IMR-90 (cell line): ENCODE measurements around the gene ACTR5. TPM values are rescaled to one million over a fixed set of nuclear protein-coding genes. Genes with fewer than 3 reads are reported as not detected.

Source experiments
- ATAC-seq: fragments of 200-7000 bp; cut with Tn5 transposase; 2 replicates; pipeline ENCODE4 v1.9.1; 2020; ENCODE audit warnings: low read depth, mild to moderate bottlenecking, moderate library complexity
- BruUV-seq: library from RNA; stranded (reverse); fragments of 400-500 nt; replicated peaks from 2 replicates; lab custom pipeline; 2021; lab: Mats Ljungman, UMichigan
- CTCF ChIA-PET: fragments of 300-600 bp; formaldehyde crosslinking; extraction: SDS; loops from one replicate; lab custom pipeline; 2021; ENCODE audit warnings: antibody characterized with exemption; lab: Yijun Ruan, JAX
- POLR2A ChIA-PET: fragments of 300-600 bp; sonication (Branson Sonifier 250); formaldehyde crosslinking; loops from one replicate; lab custom pipeline; 2022; ENCODE audit warnings: antibody characterized with exemption; ENCODE audit not compliant: unreplicated experiment; lab: Charles Lee
- DNase-seq: peaks from one replicate; pipeline ENCODE4 v3.0.0; 2013
- H2AFZ ChIP-seq: replicated peaks from 2 replicates; pipeline ENCODE3; 2013; ENCODE audit warnings: low read length, mild to moderate bottlenecking; ENCODE audit not compliant: poor library complexity
- H2AK5ac ChIP-seq: 2 replicates; pipeline ENCODE4 v1.6.1; 2013; ENCODE audit warnings: low read depth, low read length, inconsistent platforms
- H2AK9ac ChIP-seq: replicated peaks from 2 replicates; pipeline ENCODE3; 2013; ENCODE audit warnings: mild to moderate bottlenecking, low read depth, low read length, moderate library complexity; ENCODE audit not compliant: poor library complexity
- H2BK120ac ChIP-seq: 2 replicates; pipeline ENCODE4 v1.6.1; 2013; ENCODE audit warnings: low read depth, low read length, inconsistent platforms
- H2BK15ac ChIP-seq: 3 replicates; pipeline ENCODE4 v1.6.1; 2013; ENCODE audit warnings: low read depth, low read length, inconsistent platforms
- H2BK20ac ChIP-seq: 2 replicates; pipeline ENCODE4 v1.6.1; 2013; ENCODE audit warnings: low read depth, mild to moderate bottlenecking, inconsistent platforms, low read length, moderate library complexity
- H2BK5ac ChIP-seq: 2 replicates; pipeline ENCODE4 v1.6.1; 2013; ENCODE audit warnings: mild to moderate bottlenecking, low read depth, low read length, inconsistent platforms; ENCODE audit not compliant: poor library complexity, severe bottlenecking
- H3K14ac ChIP-seq: replicated peaks from 2 replicates; pipeline ENCODE4 v1.6.1; 2013; ENCODE audit warnings: low read depth, low read length, inconsistent platforms
- H3K18ac ChIP-seq: 2 replicates; pipeline ENCODE4 v1.6.1; 2013; ENCODE audit warnings: low read depth, low read length, control low read depth
- H3K23ac ChIP-seq: 2 replicates; pipeline ENCODE4 v1.6.1; 2013; ENCODE audit warnings: low read depth, low read length, inconsistent platforms
- H3K27ac ChIP-seq: 2 replicates; pipeline ENCODE4 v1.5.1; 2013; ENCODE audit warnings: mild to moderate bottlenecking, control low read depth, low read length; ENCODE audit not compliant: insufficient read depth
- H3K27me3 ChIP-seq: 2 replicates; pipeline ENCODE4 v1.6.1; 2013; ENCODE audit warnings: low read length; ENCODE audit not compliant: control insufficient read depth, insufficient read depth
- H3K36me3 ChIP-seq: 2 replicates; pipeline ENCODE4 v1.6.1; 2013; ENCODE audit warnings: low read length, mixed read lengths; ENCODE audit not compliant: control insufficient read depth, insufficient read depth
- H3K4ac ChIP-seq: 2 replicates; pipeline ENCODE4 v1.6.1; 2013; ENCODE audit warnings: low read depth, low read length, inconsistent platforms
- H3K4me1 ChIP-seq: 2 replicates; pipeline ENCODE4 v1.6.1; 2013; ENCODE audit warnings: low read length, mixed read lengths; ENCODE audit not compliant: control insufficient read depth, insufficient read depth
- H3K4me2 ChIP-seq: 2 replicates; pipeline ENCODE4 v1.6.1; 2013; ENCODE audit warnings: low read depth, mild to moderate bottlenecking, control low read depth, low read length, moderate library complexity
- H3K4me3 ChIP-seq: 2 replicates; pipeline ENCODE4 v1.5.1; 2013; ENCODE audit warnings: low read depth, mild to moderate bottlenecking, control low read depth, low read length, moderate library complexity; ENCODE audit not compliant: insufficient read depth
- H3K56ac ChIP-seq: 2 replicates; pipeline ENCODE4 v1.6.1; 2013; ENCODE audit warnings: low read length, inconsistent platforms; ENCODE audit not compliant: insufficient read depth; ENCODE audit errors: extremely low read depth
- H3K79me1 ChIP-seq, 2 experiments: 2 replicates each; pipeline ENCODE4 v1.6.1; 2013; ENCODE audit warnings: low read length in 2 of 2, inconsistent platforms in 1 of 2, low read depth in 1 of 2
- H3K9ac ChIP-seq: 2 replicates; pipeline ENCODE4 v1.6.1; 2013; ENCODE audit warnings: low read depth, low read length, control low read depth
- H3K9me1 ChIP-seq: 2 replicates; pipeline ENCODE4 v1.6.1; 2013; ENCODE audit warnings: low read length, inconsistent platforms; ENCODE audit not compliant: insufficient read depth
- H3K9me3 ChIP-seq: 2 replicates; pipeline ENCODE4 v1.6.1; 2013; ENCODE audit warnings: low read length; ENCODE audit not compliant: control insufficient read depth, insufficient read depth
- H4K20me1 ChIP-seq: 2 replicates; pipeline ENCODE4 v1.6.1; 2013; ENCODE audit warnings: low read length, inconsistent platforms; ENCODE audit not compliant: insufficient read depth
- H4K5ac ChIP-seq: 2 replicates; pipeline ENCODE4 v1.6.1; 2013; ENCODE audit warnings: mild to moderate bottlenecking, low read depth, low read length, control low read depth
- H4K8ac ChIP-seq, 2 experiments: 2 replicates each; pipeline ENCODE4 v1.6.1; 2013; ENCODE audit warnings: low read depth in 2 of 2, low read length in 2 of 2, control low read depth in 1 of 2, inconsistent platforms in 1 of 2
- H4K91ac ChIP-seq: 2 replicates; pipeline ENCODE4 v1.6.1; 2013; ENCODE audit warnings: low read depth, low read length, inconsistent platforms; ENCODE audit not compliant: insufficient read depth
- CEBPB ChIP-seq: IDR thresholded peaks from 2 replicates; pipeline ENCODE4 v1.6.1; 2012; ENCODE audit warnings: low read depth, low read length, improper control_type of control experiment
- CTCF ChIP-seq: conservative IDR thresholded peaks from 2 replicates; pipeline ENCODE4 v1.5.1; 2012; ENCODE audit warnings: mild to moderate bottlenecking, low read depth, low read length, improper control_type of control experiment
- ELK1 ChIP-seq: fragments of 150-350 bp; IDR thresholded peaks from 2 replicates; pipeline ENCODE4 v1.6.1; 2016; ENCODE audit warnings: low read depth, mild to moderate bottlenecking, low read length, moderate library complexity, borderline replicate concordance
- MAZ ChIP-seq: IDR thresholded peaks from 2 replicates; pipeline ENCODE4 v1.6.1; 2012; ENCODE audit warnings: low read depth, mild to moderate bottlenecking, low read length, improper control_type of control experiment, moderate library complexity, borderline replicate concordance
- NFE2L2 ChIP-seq: fragments of 150-350 bp; IDR thresholded peaks from 2 replicates; pipeline ENCODE4 v1.6.1; 2016; ENCODE audit warnings: low read depth, mild to moderate bottlenecking, low read length
- POLR2A ChIP-seq: IDR thresholded peaks from 2 replicates; pipeline ENCODE4 v1.6.1; 2012; ENCODE audit warnings: mild to moderate bottlenecking, low read depth, low read length
- RAD21 ChIP-seq: IDR thresholded peaks from 2 replicates; pipeline ENCODE4 v1.6.1; 2012; ENCODE audit warnings: low read length, improper control_type of control experiment
- RCOR1 ChIP-seq: IDR thresholded peaks from 2 replicates; pipeline ENCODE4 v1.6.1; 2012; ENCODE audit warnings: mild to moderate bottlenecking, low read length, improper control_type of control experiment; ENCODE audit not compliant: insufficient replicate concordance
- RFX5 ChIP-seq: IDR thresholded peaks from 2 replicates; pipeline ENCODE4 v1.8.0; 2012; ENCODE audit warnings: low read depth, mild to moderate bottlenecking, low read length, moderate library complexity
- SMC3 ChIP-seq: fragments of 150-350 bp; IDR thresholded peaks from 2 replicates; pipeline ENCODE4 v1.6.1; 2016; ENCODE audit warnings: low read depth, mild to moderate bottlenecking, antibody characterized with exemption, low read length, moderate library complexity
- USF2 ChIP-seq: fragments of 150-350 bp; IDR thresholded peaks from 2 replicates; pipeline ENCODE4 v1.6.1; 2017; ENCODE audit warnings: mild to moderate bottlenecking, antibody characterized with exemption, low read length, low read depth
- WGBS, 2 experiments: methylation state at CpG; one replicate each; pipeline versions ENCODE4 v1.1.5 to v1.1.7; 2013; ENCODE audit warnings: missing lambda C conversion rate in 2 of 2; ENCODE audit not compliant: insufficient read length in 1 of 2; ENCODE audit errors: extremely low coverage in 2 of 2; 5-methylcytosine and 5-hydroxymethylcytosine counted together
- dilution Hi-C: fragments of 300-500 bp; cut with HindIII; formaldehyde crosslinking; loops from one replicate; pipeline ENCODE4 v1.14.3; 2018; ENCODE audit warnings: low sequenced_read_pairs; ENCODE audit not compliant: unreplicated experiment
- in situ Hi-C: fragments of 300-500 bp; cut with MboI; formaldehyde crosslinking; loops from 3 replicates; pipeline ENCODE4 v1.14.3; 2019; ENCODE audit warnings: low sequenced_read_pairs, inconsistent platforms, mixed read lengths
- intact Hi-C: fragments of 100-400 bp; cut with micrococcal nuclease; formaldehyde crosslinking; loops from 2 replicates; pipeline ENCODE4 v1.10.0; 2022
- polyA plus RNA-seq, 3 experiments: library from polyadenylated mRNA; depleted of rRNA; stranded (reverse); fragments of >200 nt; gene quantifications; 2 replicates each; pipeline ENCODE4 v1.2.3, GENCODE V29; 2012; ENCODE audit warnings: low replicate concordance in 1 of 3
- total RNA-seq: library from RNA; depleted of rRNA; stranded (reverse); fragments of >200 nt; gene quantifications from 2 replicates; pipeline ENCODE4 v1.2.3, GENCODE V29; 2012

Gene ACTR5
- total and polyA plus RNA-seq, 2 of the 4 experiments (the other 2 are of a cell fraction), result 5.9 to 6.6 TPM

- Histone ChIP-seq H3K9ac (no peak overlapping the region), H3K4ac (no peak overlapping the region), H3K9me3 (no peaks in the 10 kb centered on the region), H3K36me3 (no peaks in the 10 kb centered on the region), H3K18ac (no peak overlapping the region), H2BK20ac (no peak overlapping the region), H4K91ac (no peak overlapping the region), H4K5ac (no peak overlapping the region), H3K27me3 (peaks cover 36% of the 10 kb centered on the region), H2BK120ac (no peak overlapping the region), H3K27ac (no peak overlapping the region), H3K4me2 (no peak overlapping the region), H4K20me1 (peaks cover 6% of the 10 kb centered on the region; the same call in 1 of the 2 replicates), H2AK5ac (no peak overlapping the region), H2BK5ac (no peak overlapping the region), H2BK15ac (no peak overlapping the region), H3K79me1 (no peaks in the 10 kb centered on the region), H4K8ac (no peak overlapping the region), H3K56ac (no peak overlapping the region), H3K23ac (no peak overlapping the region), H2AFZ (no peak overlapping the region), H3K4me3 (no peak overlapping the region), H2AK9ac (no peak overlapping the region), H3K9me1 (no peaks in the 10 kb centered on the region; the same call in 1 of the 2 replicates), H3K14ac (no peak overlapping the region), H3K4me1 (no peaks in the 10 kb centered on the region)
- in situ Hi-C loops, result loop anchor here (10.0 to 25.0 kb wide), 3 partner anchors 90 to 273 kb away; partner anchors contain the start of gene RALGAPB
- BruUV-seq, result no TSS peak
- TF ChIP-seq RAD21, result no peak
- no peak for TF ChIP-seq CTCF
- TF ChIP-seq NFE2L2, result no peak
- no peak for TF ChIP-seq SMC3
- no peak for TF ChIP-seq MAZ
- TF ChIP-seq USF2, result no peak
- TF ChIP-seq CEBPB, result no peak
- TF ChIP-seq POLR2A, result no peak
- no peak for TF ChIP-seq RFX5
- TF ChIP-seq ELK1, result no peak
- no peak for TF ChIP-seq RCOR1
- ChIA-PET CTCF (no interaction called here), POLR2A (no interaction called here)
- dilution Hi-C loops, result no loop called here
- intact Hi-C loops, result no loop called here
- WGBS, 2 experiments, result no CpG with 5 or more reads among the region's 6 CpGs
- no peak for DNase-seq
- ATAC-seq, result no peak
Observed at GRCh38 chr20:38735172-38735571, 13.1 kb upstream of the ACTR5 start.
